Fibroblast of the conjunctiva (primary cell): ENCODE results near the gene SMARCA2.

Experiments
- DNase-seq: peaks from one replicate; pipeline ENCODE4 v3.0.0-alpha.2; 2010; ENCODE audit warnings: low read depth

SMARCA2 gene

GRCh38 chr9:2096376-2096970 lies 81.3 kb downstream of the SMARCA2 start:
- DNase-seq = no peak

- DNase-seq = no peak
These were observed 91.5 kb downstream of the SMARCA2 start for GRCh38 chr9:2106666-2107065.

- no peak for DNase-seq
These were observed 92.8 kb downstream of the SMARCA2 start for GRCh38 chr9:2107906-2108451.

- DNase-seq = no peak
These were observed 94.0 kb downstream of the SMARCA2 start for GRCh38 chr9:2109069-2109650.

GRCh38 chr9:2110036-2110435 lies 94.9 kb downstream of the SMARCA2 start:
- no peak for DNase-seq

GRCh38 chr9:2116073-2116472 lies 100.9 kb downstream of the SMARCA2 start:
- no peak for DNase-seq

- no peak for DNase-seq
These were observed 102.4 kb downstream of the SMARCA2 start for GRCh38 chr9:2117527-2117926.

- no peak for DNase-seq
These were observed 104.4 kb downstream of the SMARCA2 start for GRCh38 chr9:2119566-2119965.

GRCh38 chr9:2120926-2121689 lies 106.0 kb downstream of the SMARCA2 start:
- DNase-seq = no peak

- DNase-seq = no peak
These were observed 107.2 kb downstream of the SMARCA2 start for GRCh38 chr9:2122299-2122698.

- no peak for DNase-seq
These were observed 110.8 kb downstream of the SMARCA2 start for GRCh38 chr9:2125906-2126305.

GRCh38 chr9:2126331-2126803 lies 111.2 kb downstream of the SMARCA2 start:
- DNase-seq = peak; percentile 67

GRCh38 chr9:2127486-2127885 lies 112.3 kb downstream of the SMARCA2 start:
- no peak for DNase-seq

- no peak for DNase-seq
These were observed 113.0 kb downstream of the SMARCA2 start for GRCh38 chr9:2128141-2128540.

- no peak for DNase-seq
These were observed 113.5 kb downstream of the SMARCA2 start for GRCh38 chr9:2128618-2129017.

GRCh38 chr9:2130941-2131340 lies 115.8 kb downstream of the SMARCA2 start:
- no peak for DNase-seq

- peak; percentile 41 for DNase-seq
These were observed 117.4 kb downstream of the SMARCA2 start for GRCh38 chr9:2132484-2133082.

GRCh38 chr9:2134391-2134790 lies 119.2 kb downstream of the SMARCA2 start:
- no peak for DNase-seq

GRCh38 chr9:2138646-2139045 lies 123.5 kb downstream of the SMARCA2 start:
- DNase-seq = no peak

GRCh38 chr9:2140600-2141223 lies 125.6 kb downstream of the SMARCA2 start:
- no peak for DNase-seq

GRCh38 chr9:2142212-2142611 lies 127.1 kb downstream of the SMARCA2 start:
- no peak for DNase-seq

GRCh38 chr9:2144619-2145018 lies 129.5 kb downstream of the SMARCA2 start:
- DNase-seq = no peak
